ENCODE data around the gene TNRC6A.
"Not testable (repeated sequence)": the region's sequence is repeated elsewhere in the genome, so short reads cannot be mapped to it uniquely, and the experiment has no call there.

TNRC6A gene

GRCh38 chr16:24852281-24852721 is 122.8 kb downstream of the TNRC6A start:
- peak in 1 of 2 donors; percentile 33 for DNase-seq (ENCODE audit: low read depth in 2 of 2)

GRCh38 chr16:24853169-24853824 is 123.8 kb downstream of the TNRC6A start:
- DNase-seq (ENCODE audit: low read depth in 2 of 2) = no peak
- no peak overlapping the region for H3K4me3 ChIP-seq (replicated peaks in 1 of 2; ENCODE audit: low read depth in 2 of 2, low read length in 2 of 2)
- TF ChIP-seq CTCF (IDR thresholded peaks at IDR 0.05; ENCODE audit: low read depth, low read length) = no peak

More at GRCh38 chr16:24852281-24852721, 122.8 kb downstream of the TNRC6A start:
- H3K4me3 ChIP-seq (replicated peaks in 1 of 2; ENCODE audit: low read depth in 2 of 2, low read length in 2 of 2) = no peak overlapping the region
- no peak for TF ChIP-seq CTCF (IDR thresholded peaks at IDR 0.05; ENCODE audit: low read depth, low read length)

- H3K4me3 ChIP-seq (replicated peaks in 1 of 2; ENCODE audit: low read depth in 2 of 2, low read length in 2 of 2) = no peak overlapping the region
- DNase-seq (ENCODE audit: low read depth in 2 of 2) = peak; percentile 59 to 72
- no peak for TF ChIP-seq CTCF (IDR thresholded peaks at IDR 0.05; ENCODE audit: low read depth, low read length)
These were observed 124.4 kb downstream of the TNRC6A start for GRCh38 chr16:24853830-24854229.

- no peak overlapping the region for H3K4me3 ChIP-seq (replicated peaks in 1 of 2; ENCODE audit: low read depth in 2 of 2, low read length in 2 of 2)
- no peak for TF ChIP-seq CTCF (IDR thresholded peaks at IDR 0.05; ENCODE audit: low read depth, low read length)
- DNase-seq (ENCODE audit: low read depth in 2 of 2) = no peak
These were observed 125.2 kb downstream of the TNRC6A start for GRCh38 chr16:24854607-24855171.

GRCh38 chr16:24855678-24856077 is 126.2 kb downstream of the TNRC6A start:
- TF ChIP-seq CTCF (IDR thresholded peaks at IDR 0.05; ENCODE audit: low read depth, low read length) = no peak
- no peak for DNase-seq (ENCODE audit: low read depth in 2 of 2)
- H3K4me3 ChIP-seq (replicated peaks in 1 of 2; ENCODE audit: low read depth in 2 of 2, low read length in 2 of 2) = no peak overlapping the region

GRCh38 chr16:24856871-24857270 is 127.4 kb downstream of the TNRC6A start:
- H3K4me3 ChIP-seq (replicated peaks in 1 of 2; ENCODE audit: low read depth in 2 of 2, low read length in 2 of 2); DNase-seq (ENCODE audit: low read depth in 2 of 2): not testable (repeated sequence)

GRCh38 chr16:24858219-24859041 is 129.0 kb downstream of the TNRC6A start:
- TF ChIP-seq CTCF (IDR thresholded peaks at IDR 0.05; ENCODE audit: low read depth, low read length) = no peak
- H3K4me3 ChIP-seq (replicated peaks in 1 of 2; ENCODE audit: low read depth in 2 of 2, low read length in 2 of 2) = no peak overlapping the region
- peak; percentile 64 to 66 for DNase-seq (ENCODE audit: low read depth in 2 of 2)
